OCI-LY7 (cell line): ENCODE measurements around the gene CSTPP1. TPM values are rescaled to one million over a fixed set of nuclear protein-coding genes. Genes with fewer than 3 reads are reported as not detected.

Experiments used
- BruUV-seq: library from RNA; stranded (reverse); fragments of 400-500 nt; replicated peaks from 2 replicates; lab custom pipeline; 2021; lab: Mats Ljungman, UMichigan
- CTCF ChIA-PET: fragments of 300-600 bp; sonication (Branson Sonifier 250); formaldehyde crosslinking; loops from one replicate; lab custom pipeline; 2022; ENCODE audit warnings: antibody characterized with exemption; ENCODE audit not compliant: unreplicated experiment; lab: Charles Lee
- POLR2A ChIA-PET: fragments of 300-600 bp; sonication (Branson Sonifier 250); formaldehyde crosslinking; loops from one replicate; lab custom pipeline; 2022; ENCODE audit warnings: antibody characterized with exemption; lab: Charles Lee
- DNase-seq: peaks from one replicate; pipeline ENCODE4 v3.0.0-alpha.2; 2015; ENCODE audit warnings: low spot score
- H2AFZ ChIP-seq: fragments of 200-600 bp; sonication (generic), shearing (Covaris generic); 2 replicates; pipeline ENCODE4 v1.6.1; 2014; ENCODE audit warnings: mild to moderate bottlenecking, antibody characterized with exemption, low read length, moderate library complexity
- H3K27ac ChIP-seq: fragments of 200-600 bp; sonication (generic); 2 replicates; pipeline ENCODE4 v1.5.1; 2014; ENCODE audit warnings: mixed run types, low read depth, mild to moderate bottlenecking, moderate library complexity, low read length, inconsistent platforms; ENCODE audit not compliant: poor library complexity, severe bottlenecking
- H3K36me3 ChIP-seq: fragments of 200-600 bp; sonication (generic); 2 replicates; pipeline ENCODE4 v1.6.1; 2014; ENCODE audit warnings: mild to moderate bottlenecking, antibody characterized with exemption, low read length, moderate library complexity, mixed read lengths; ENCODE audit not compliant: insufficient read depth
- H3K4me1 ChIP-seq: fragments of 200-600 bp; sonication (generic); 2 replicates; pipeline ENCODE4 v1.5.1; 2014; ENCODE audit warnings: mild to moderate bottlenecking, low read length; ENCODE audit not compliant: insufficient read depth, poor library complexity, severe bottlenecking
- H3K4me2 ChIP-seq: fragments of 200-600 bp; sonication (generic); 2 replicates; pipeline ENCODE4 v1.6.1; 2014; ENCODE audit warnings: mild to moderate bottlenecking, low read length
- H3K4me3 ChIP-seq: fragments of 200-600 bp; sonication (generic); 2 replicates; pipeline ENCODE4 v1.5.1; 2014; ENCODE audit warnings: mild to moderate bottlenecking, low read depth, low read length; ENCODE audit not compliant: poor library complexity, severe bottlenecking
- H3K79me2 ChIP-seq: fragments of 200-600 bp; sonication (generic); 2 replicates; pipeline ENCODE4 v1.6.1; 2016; ENCODE audit warnings: low read depth, mild to moderate bottlenecking, low read length, moderate library complexity, mixed read lengths; ENCODE audit not compliant: insufficient read depth
- H3K9me2 ChIP-seq: fragments of 200-600 bp; sonication (generic); 2 replicates; pipeline ENCODE4 v1.6.1; 2016; ENCODE audit warnings: mild to moderate bottlenecking, low read length, mixed read lengths; ENCODE audit not compliant: insufficient read depth
- H3K9me3 ChIP-seq: fragments of 200-600 bp; sonication (generic); 2 replicates; pipeline ENCODE4 v1.6.1; 2014; ENCODE audit warnings: mild to moderate bottlenecking, mixed run types, low read length, mixed read lengths
- H4K20me1 ChIP-seq: fragments of 200-600 bp; sonication (generic); 2 replicates; pipeline ENCODE4 v1.6.1; 2014; ENCODE audit warnings: mild to moderate bottlenecking, antibody characterized with exemption, low read length, moderate library complexity, mixed read lengths; ENCODE audit not compliant: insufficient read depth
- EZH2phosphoT487 ChIP-seq: fragments of 200-600 bp; sonication (generic); IDR thresholded peaks from 2 replicates; pipeline ENCODE4 v1.6.1; 2018; ENCODE audit warnings: low read depth, borderline replicate concordance, mild to moderate bottlenecking, mixed run types, antibody characterized with exemption, low read length, moderate library complexity, mixed read lengths
- intact Hi-C: fragments of 100-400 bp; cut with micrococcal nuclease; formaldehyde crosslinking; loops from one replicate; pipeline ENCODE4 v1.10.0; 2022; ENCODE audit not compliant: unreplicated experiment
- total RNA-seq, 2 experiments: library from RNA; depleted of rRNA in 1 of 2; stranded (reverse); fragments of >200 nt in 1 of 2; shearing (Covaris generic) in 1 of 2; gene quantifications; 2 replicates each; pipeline ENCODE4 v1.2.3, GENCODE V29; 2014 to 2022
- TF ChIP-seq, protein P1 (sequence below): fragments of 200-600 bp; sonication (generic); conservative IDR thresholded peaks from 2 replicates; pipeline ENCODE4 v1.5.1; 2014; ENCODE audit warnings: mild to moderate bottlenecking, antibody characterized with exemption, low read length, moderate library complexity, mixed read lengths

Gene CSTPP1
- total RNA-seq, 2 experiments from 2014 or later = 39.6 to 43.1 TPM

DNA sequence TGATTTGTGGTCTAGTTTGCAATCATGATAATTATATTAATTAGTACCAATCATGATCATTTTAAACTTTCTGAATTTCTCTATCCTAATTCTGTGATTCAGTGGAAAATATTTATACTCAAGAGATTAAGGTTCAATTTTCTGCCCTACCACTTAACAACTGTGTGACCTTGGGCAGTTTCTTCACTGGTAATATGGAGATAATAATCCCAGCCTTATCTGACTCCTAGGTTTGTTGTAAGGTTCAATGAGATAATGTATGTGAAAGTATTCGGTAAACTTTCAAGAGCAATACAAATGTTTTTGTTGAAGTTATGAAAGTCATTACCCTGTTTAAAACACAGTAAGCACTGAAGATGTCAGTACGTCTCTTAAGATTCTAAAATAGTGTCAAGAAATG lies 36.3 kb downstream of the CSTPP1 start:
- Histone ChIP-seq H3K4me2 (no peak overlapping the region), H3K4me1 (peaks cover 13% of the 10 kb centered on the region), H2AFZ (no peak overlapping the region), H4K20me1 (no peaks in the 10 kb centered on the region), H3K9me3 (no peaks in the 10 kb centered on the region), H3K9me2 (no peaks in the 10 kb centered on the region), H3K27ac (no peak overlapping the region), H3K4me3 (no peak overlapping the region), H3K79me2 (no peaks in the 10 kb centered on the region), H3K36me3 (peaks cover 13% of the 10 kb centered on the region; the same call in 1 of the 2 replicates)
- DNase-seq = no peak
- ChIA-PET CTCF (no interaction called here), POLR2A (no interaction called here)
- no peak for TF ChIP-seq EZH2phosphoT487
- TF ChIP-seq, protein P1, sequence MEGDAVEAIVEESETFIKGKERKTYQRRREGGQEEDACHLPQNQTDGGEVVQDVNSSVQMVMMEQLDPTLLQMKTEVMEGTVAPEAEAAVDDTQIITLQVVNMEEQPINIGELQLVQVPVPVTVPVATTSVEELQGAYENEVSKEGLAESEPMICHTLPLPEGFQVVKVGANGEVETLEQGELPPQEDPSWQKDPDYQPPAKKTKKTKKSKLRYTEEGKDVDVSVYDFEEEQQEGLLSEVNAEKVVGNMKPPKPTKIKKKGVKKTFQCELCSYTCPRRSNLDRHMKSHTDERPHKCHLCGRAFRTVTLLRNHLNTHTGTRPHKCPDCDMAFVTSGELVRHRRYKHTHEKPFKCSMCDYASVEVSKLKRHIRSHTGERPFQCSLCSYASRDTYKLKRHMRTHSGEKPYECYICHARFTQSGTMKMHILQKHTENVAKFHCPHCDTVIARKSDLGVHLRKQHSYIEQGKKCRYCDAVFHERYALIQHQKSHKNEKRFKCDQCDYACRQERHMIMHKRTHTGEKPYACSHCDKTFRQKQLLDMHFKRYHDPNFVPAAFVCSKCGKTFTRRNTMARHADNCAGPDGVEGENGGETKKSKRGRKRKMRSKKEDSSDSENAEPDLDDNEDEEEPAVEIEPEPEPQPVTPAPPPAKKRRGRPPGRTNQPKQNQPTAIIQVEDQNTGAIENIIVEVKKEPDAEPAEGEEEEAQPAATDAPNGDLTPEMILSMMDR = no peak
- no TSS peak for BruUV-seq
- intact Hi-C loops = no loop called here

- DNase-seq = no peak
- CTCF ChIA-PET = interaction anchor here (0.6 kb wide), 1 partner anchor 179 kb away, joined by 3 read pairs; no protein-coding TSS in a partner anchor
- intact Hi-C loops = no loop called here
Measured at GRCh38 chr11:46976182-46976854, 39.8 kb downstream of the CSTPP1 start.

More at GRCh38 chr11:46976182-46976854, 39.8 kb downstream of the CSTPP1 start:
- no peaks in the 10 kb centered on the region for H4K20me1 ChIP-seq
- H3K4me3 ChIP-seq = no peak overlapping the region
- H3K4me2 ChIP-seq = no peak overlapping the region
- H3K79me2 ChIP-seq = no peaks in the 10 kb centered on the region
- H3K9me2 ChIP-seq = no peaks in the 10 kb centered on the region
- no peak overlapping the region for H2AFZ ChIP-seq
- TF ChIP-seq, protein P1 = no peak
- no peak for TF ChIP-seq EZH2phosphoT487
- peaks cover 13% of the 10 kb centered on the region for H3K4me1 ChIP-seq
- POLR2A ChIA-PET = interaction anchor here (0.6 to 2.7 kb wide), 6 partner anchors 9 to 31 kb away, joined by 3 to 15 read pairs (median 4); no protein-coding TSS in a partner anchor
- no peak overlapping the region for H3K27ac ChIP-seq
- H3K36me3 ChIP-seq = peaks cover 6% of the 10 kb centered on the region; the same call in 1 of the 2 replicates
- no peaks in the 10 kb centered on the region for H3K9me3 ChIP-seq
- no TSS peak for BruUV-seq
